Transverse colon (tissue), 4 donors: ENCODE results near the gene EMILIN1. TPM values are rescaled to one million over a fixed set of nuclear protein-coding genes. Genes with fewer than 3 reads are reported as not detected.

ENCODE experiments used
- DNase-seq: peaks from one replicate; pipeline ENCODE4 v3.0.0-alpha.2; 2019
- H3K27ac ChIP-seq, 4 donors: fragments of 200-600 bp; sonication (generic); 2 replicates each; pipeline ENCODE4 v1.5.1; 2016 to 2018; ENCODE audit warnings: inconsistent platforms in 4 of 4
- H3K27me3 ChIP-seq: fragments of 200-600 bp; sonication (generic); 2 replicates; pipeline ENCODE4 v1.5.1; 2017; ENCODE audit warnings: inconsistent platforms
- H3K36me3 ChIP-seq, 4 donors: fragments of 200-600 bp; sonication (generic); 2 replicates each; pipeline ENCODE4 v1.5.1; 2017 to 2019; ENCODE audit warnings: inconsistent platforms in 4 of 4
- H3K4me1 ChIP-seq, 4 donors: fragments of 200-600 bp; sonication (generic); 2 replicates each; pipeline ENCODE4 v1.5.1; 2017 to 2020; ENCODE audit warnings: inconsistent platforms in 4 of 4
- H3K4me3 ChIP-seq, 4 donors: fragments of 200-600 bp; sonication (generic); 1 replicate in 1 of 4; 2 replicates in 3 of 4; pipeline versions ENCODE4 v1.5.1 to v1.6.1; 2017 to 2019; ENCODE audit warnings: inconsistent platforms in 4 of 4
- H3K9me3 ChIP-seq, 2 donors: fragments of 200-600 bp; sonication (generic); 2 replicates each; pipeline ENCODE4 v1.5.1; 2017 to 2019; ENCODE audit warnings: inconsistent platforms in 2 of 2
- EP300 ChIP-seq: sonication (generic); formaldehyde crosslinking; IDR thresholded peaks from one replicate; pipeline ENCODE4 v1.6.1; 2017; ENCODE audit warnings: antibody characterized with exemption, low read depth
- POLR2A ChIP-seq: fragments of 450-650 bp; IDR thresholded peaks from one replicate; pipeline ENCODE4 v1.6.1; 2016; ENCODE audit warnings: antibody characterized with exemption, mild to moderate bottlenecking, moderate library complexity
- POLR2AphosphoS5 ChIP-seq, 3 donors: sonication (generic); formaldehyde crosslinking; IDR thresholded peaks; one replicate each; pipeline ENCODE4 v1.6.1; 2016; ENCODE audit warnings: antibody characterized with exemption in 3 of 3
- WGBS, 2 donors: methylation state at CpG; one replicate each; pipeline ENCODE4 v1.1.5; 2018; ENCODE audit warnings: low coverage in 1 of 2; 5-methylcytosine and 5-hydroxymethylcytosine counted together
- in situ Hi-C, 4 donors: fragments of 200-750 bp; cut with MboI; loops; one replicate each; pipeline versions ENCODE4 v1.15.0 to v1.15.1; 2017; ENCODE audit warnings: low sequenced_read_pairs in 3 of 4, low pct_ligation_motif_present in 1 of 4, low pct_unique_long_range_greater_than_20kb in 1 of 4
- intact Hi-C: fragments of 100-400 bp; cut with DNase I; formaldehyde crosslinking; loops from one replicate; pipeline ENCODE4 v1.15.1; 2023; ENCODE audit warnings: low total_unique reads
- total RNA-seq, 4 donors: library from RNA; depleted of rRNA; stranded (reverse); fragments of >200 nt; gene quantifications; one replicate each; pipeline ENCODE4 v1.1.0, GENCODE V29; 2016
- TF ChIP-seq, protein P1 (sequence below), 5 experiments: fragments of 200-600 bp in 3 of 5; fragments of 450-650 bp in 2 of 5; sonication (generic) in 3 of 5; IDR thresholded peaks; 1 replicate in 2 of 5; 2 replicates in 3 of 5; pipeline ENCODE4 v1.5.1; 2016 to 2017; ENCODE audit warnings: antibody characterized with exemption in 5 of 5, inconsistent platforms in 3 of 5, mild to moderate bottlenecking in 2 of 5, moderate library complexity in 1 of 5

The EMILIN1 gene
- total RNA-seq, 4 donors from 2014 or later, result 41.0 to 152 (median 65.6) TPM

DNA sequence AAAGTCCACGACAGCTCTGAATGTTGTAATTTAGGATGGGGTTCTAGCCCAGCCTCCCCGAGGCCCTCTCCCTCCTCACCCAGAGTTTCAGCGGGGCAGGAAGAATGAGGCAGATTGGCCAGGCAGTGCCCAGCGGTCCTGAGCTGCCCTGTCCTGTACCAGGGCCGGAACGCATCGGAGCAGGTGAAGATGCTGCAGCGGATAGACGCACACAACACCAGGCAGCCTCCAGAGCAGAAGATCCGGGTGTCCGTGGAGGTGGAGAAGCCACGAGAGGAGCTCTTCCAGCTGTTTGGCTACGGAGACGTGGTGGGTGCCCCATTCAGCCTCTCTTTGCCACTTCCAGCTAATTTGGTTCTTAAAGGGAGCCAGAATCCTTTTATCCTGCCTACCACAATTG, 18.9 kb downstream of the EMILIN1 start:
- Histone ChIP-seq H3K4me1 (peaks cover 3 to 14% (median 9%) of the 10 kb centered on the region in 4 donors), H3K27ac (no peak overlapping the region), H3K27me3 (no peaks in the 10 kb centered on the region), H3K9me3 (no peaks in the 10 kb centered on the region), H3K4me3 (no peak overlapping the region), H3K36me3 (no peaks in the 10 kb centered on the region)
- in situ Hi-C loops, result loop anchor here (5.0 to 25.0 kb wide), 3 partner anchors 95 to 185 kb away; partner anchors contain the start of genes MAPRE3 (in 3 of the 4) and TRIM54 (in 1 of the 4)
- intact Hi-C loops, result no loop called here
- DNase-seq, result no peak
- TF ChIP-seq POLR2AphosphoS5 (IDR thresholded peaks at IDR 0.05) (no peak), POLR2A (no peak), EP300 (no peak)
- TF ChIP-seq, protein P1, sequence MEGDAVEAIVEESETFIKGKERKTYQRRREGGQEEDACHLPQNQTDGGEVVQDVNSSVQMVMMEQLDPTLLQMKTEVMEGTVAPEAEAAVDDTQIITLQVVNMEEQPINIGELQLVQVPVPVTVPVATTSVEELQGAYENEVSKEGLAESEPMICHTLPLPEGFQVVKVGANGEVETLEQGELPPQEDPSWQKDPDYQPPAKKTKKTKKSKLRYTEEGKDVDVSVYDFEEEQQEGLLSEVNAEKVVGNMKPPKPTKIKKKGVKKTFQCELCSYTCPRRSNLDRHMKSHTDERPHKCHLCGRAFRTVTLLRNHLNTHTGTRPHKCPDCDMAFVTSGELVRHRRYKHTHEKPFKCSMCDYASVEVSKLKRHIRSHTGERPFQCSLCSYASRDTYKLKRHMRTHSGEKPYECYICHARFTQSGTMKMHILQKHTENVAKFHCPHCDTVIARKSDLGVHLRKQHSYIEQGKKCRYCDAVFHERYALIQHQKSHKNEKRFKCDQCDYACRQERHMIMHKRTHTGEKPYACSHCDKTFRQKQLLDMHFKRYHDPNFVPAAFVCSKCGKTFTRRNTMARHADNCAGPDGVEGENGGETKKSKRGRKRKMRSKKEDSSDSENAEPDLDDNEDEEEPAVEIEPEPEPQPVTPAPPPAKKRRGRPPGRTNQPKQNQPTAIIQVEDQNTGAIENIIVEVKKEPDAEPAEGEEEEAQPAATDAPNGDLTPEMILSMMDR (IDR thresholded peaks at IDR 0.05), result no peak
- WGBS, 2 donors, result 92% methylated on average over 14 of the region's 14 CpGs; no CpG with 5 or more reads in 1 of the 2 donors

DNA sequence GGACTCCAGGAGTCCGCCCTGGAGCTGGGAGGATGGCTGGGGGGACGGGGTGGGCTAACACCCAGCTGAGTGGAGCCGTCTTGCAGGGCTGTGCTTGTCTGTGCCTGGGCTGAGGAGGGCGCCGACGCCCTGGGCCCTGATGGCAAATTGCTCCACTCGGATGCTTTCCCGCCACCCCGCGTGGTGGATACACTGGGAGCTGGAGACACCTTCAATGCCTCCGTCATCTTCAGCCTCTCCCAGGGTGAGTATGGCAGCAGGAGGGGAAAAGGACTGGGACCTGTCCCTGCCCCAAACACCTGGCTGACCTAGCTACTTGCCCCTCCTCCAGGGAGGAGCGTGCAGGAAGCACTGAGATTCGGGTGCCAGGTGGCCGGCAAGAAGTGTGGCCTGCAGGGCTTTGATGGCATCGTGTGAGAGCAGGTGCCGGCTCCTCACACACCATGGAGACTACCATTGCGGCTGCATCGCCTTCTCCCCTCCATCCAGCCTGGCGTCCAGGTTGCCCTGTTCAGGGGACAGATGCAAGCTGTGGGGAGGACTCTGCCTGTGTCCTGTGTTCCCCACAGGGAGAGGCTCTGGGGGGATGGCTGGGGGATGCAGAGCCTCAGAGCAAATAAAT, 21.0 kb downstream of the EMILIN1 start:
- intact Hi-C loops (loop anchor here (2.0 kb wide), 1 partner anchor 181 kb away; no protein-coding TSS in a partner anchor), in situ Hi-C loops (loop anchor here (5.0 to 25.0 kb wide), 3 partner anchors 93 to 183 kb away; partner anchors contain the start of genes MAPRE3 (in 3 of the 4) and TRIM54 (in 1 of the 4))
- Histone ChIP-seq H3K36me3 (no peaks in the 10 kb centered on the region), H3K4me1 (peaks cover 3 to 8% (median 6%) of the 10 kb centered on the region in 4 donors), H3K4me3 (no peak overlapping the region), H3K27ac (no peak overlapping the region), H3K9me3 (no peaks in the 10 kb centered on the region), H3K27me3 (no peaks in the 10 kb centered on the region)
- no peak for DNase-seq
- TF ChIP-seq POLR2AphosphoS5 (IDR thresholded peaks at IDR 0.05) (no peak), EP300 (no peak)
- WGBS, 2 donors, result 95 to 100% methylated on average over 1 to 19 of the region's 19 CpGs

DNA sequence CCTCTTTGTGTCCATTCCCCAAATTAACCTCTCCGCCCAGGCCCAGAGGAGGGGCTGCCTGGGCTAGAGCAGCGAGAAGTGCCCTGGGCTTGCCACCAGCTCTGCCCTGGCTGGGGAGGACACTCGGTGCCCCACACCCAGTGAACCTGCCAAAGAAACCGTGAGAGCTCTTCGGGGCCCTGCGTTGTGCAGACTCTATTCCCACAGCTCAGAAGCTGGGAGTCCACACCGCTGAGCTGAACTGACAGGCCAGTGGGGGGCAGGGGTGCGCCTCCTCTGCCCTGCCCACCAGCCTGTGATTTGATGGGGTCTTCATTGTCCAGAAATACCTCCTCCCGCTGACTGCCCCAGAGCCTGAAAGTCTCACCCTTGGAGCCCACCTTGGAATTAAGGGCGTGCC, 21.6 kb downstream of the EMILIN1 start:
- H3K27me3 ChIP-seq, result peaks cover 2% of the 10 kb centered on the region
- H3K4me3 ChIP-seq, result no peak overlapping the region
- intact Hi-C loops, result no loop called here
- no peak for DNase-seq
- peaks cover 3 to 8% (median 6%) of the 10 kb centered on the region in 4 donors for H3K4me1 ChIP-seq
- 95% methylated on average over 6 of the region's 10 CpGs; no CpG with 5 or more reads in 1 of the 2 donors for WGBS, 2 donors
- H3K36me3 ChIP-seq, result no peaks in the 10 kb centered on the region
- in situ Hi-C loops, result loop anchor here in 2 of 4 donors (10.0 to 25.0 kb wide), 2 partner anchors 112 to 185 kb away; partner anchors contain the start of genes TRIM54 (in 2 of the 2), ATRAID (in 1 of the 2), CAD (in 1 of the 2) and SLC5A6 (in 1 of the 2)
- TF ChIP-seq EP300 (no peak), POLR2AphosphoS5 (IDR thresholded peaks at IDR 0.05) (no peak)
- no peak overlapping the region for H3K27ac ChIP-seq
- H3K9me3 ChIP-seq, result no peaks in the 10 kb centered on the region

DNA sequence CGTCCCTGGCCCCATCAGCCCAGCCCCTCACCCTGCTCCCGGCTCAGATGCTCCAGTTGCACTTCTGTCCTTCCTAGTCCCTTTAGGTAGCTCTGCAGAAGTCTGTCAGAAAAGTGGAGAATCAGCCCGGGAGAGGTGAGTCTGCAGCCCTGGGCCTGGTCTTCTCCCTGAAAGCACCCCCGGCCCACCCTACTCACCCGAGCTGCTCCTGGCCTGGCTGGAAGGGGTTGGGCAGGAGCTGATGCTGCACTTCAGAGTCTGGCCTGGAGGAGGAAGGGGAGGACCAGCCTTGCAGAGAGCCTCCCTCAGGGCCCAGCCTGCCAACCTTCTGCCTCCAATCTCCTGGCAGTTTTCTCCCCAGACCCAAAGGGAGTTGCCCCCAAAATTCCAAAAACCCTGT, 23.9 kb downstream of the EMILIN1 start:
- Histone ChIP-seq H3K9me3 (no peaks in the 10 kb centered on the region), H3K4me1 (no peaks in the 10 kb centered on the region), H3K27ac (no peak overlapping the region), H3K36me3 (no peaks in the 10 kb centered on the region), H3K27me3 (peaks cover 5% of the 10 kb centered on the region), H3K4me3 (no peak overlapping the region)
- in situ Hi-C loops, result loop anchor here in 2 of 4 donors (10.0 to 25.0 kb wide), 2 partner anchors 110 to 182 kb away; partner anchors contain the start of genes TRIM54 (in 2 of the 2), ATRAID (in 1 of the 2), CAD (in 1 of the 2) and SLC5A6 (in 1 of the 2)
- 82% methylated on average over 5 of the region's 5 CpGs; no CpG with 5 or more reads in 1 of the 2 donors for WGBS, 2 donors
- intact Hi-C loops, result no loop called here
- no peak for DNase-seq
- TF ChIP-seq, protein P1 (IDR thresholded peaks at IDR 0.05), result no peak
- TF ChIP-seq POLR2AphosphoS5 (IDR thresholded peaks at IDR 0.05), result no peak
- no peak for TF ChIP-seq POLR2A
- no peak for TF ChIP-seq EP300

DNA sequence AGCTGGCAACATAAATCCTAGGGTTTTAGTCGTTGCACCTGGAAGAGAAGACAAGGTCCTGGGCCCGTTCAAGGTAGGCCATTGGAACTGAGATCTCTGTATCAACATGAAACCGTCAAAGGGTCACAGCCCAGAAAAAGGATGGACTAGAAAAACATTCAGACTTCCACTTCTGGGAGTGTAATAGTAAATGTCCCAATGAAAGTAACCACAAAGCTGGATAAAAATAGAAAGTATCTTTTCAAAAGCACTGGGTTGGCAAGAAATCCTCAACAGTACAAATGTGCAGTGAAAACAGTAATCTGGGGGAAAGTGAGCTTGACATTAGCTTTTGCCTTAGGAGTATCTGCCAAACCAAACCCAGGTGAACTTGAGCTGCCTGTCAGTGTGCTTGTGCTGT, 27.6 kb downstream of the EMILIN1 start:
- Histone ChIP-seq H3K4me3 (no peak overlapping the region), H3K9me3 (no peaks in the 10 kb centered on the region), H3K36me3 (no peaks in the 10 kb centered on the region), H3K27me3 (peaks cover 5% of the 10 kb centered on the region), H3K4me1 (no peaks in the 10 kb centered on the region), H3K27ac (no peak overlapping the region)
- in situ Hi-C loops (loop anchor here in 2 of 4 donors (10.0 to 25.0 kb wide), 2 partner anchors 106 to 179 kb away; partner anchors contain the start of genes TRIM54 (in 2 of the 2), ATRAID (in 1 of the 2), CAD (in 1 of the 2) and SLC5A6 (in 1 of the 2)), intact Hi-C loops (no loop called here)
- no peak for TF ChIP-seq POLR2A
- no peak for TF ChIP-seq POLR2AphosphoS5 (IDR thresholded peaks at IDR 0.05)
- TF ChIP-seq, protein P1 (IDR thresholded peaks at IDR 0.05), result no peak
- no peak for TF ChIP-seq EP300
- WGBS, 2 donors, result 71 to 74% methylated on average over 3 of the region's 3 CpGs
- no peak for DNase-seq
